NCI-H510A (cell line): ENCODE results near the gene CSNK1G1.
A peak's percentile ranks its signal among the peaks of the same experiment; 100 is the strongest.

ENCODE experiments used
- DNase-seq: peaks from one replicate; lab custom pipeline; 2025; lab: John Stamatoyannopoulos, UW

The CSNK1G1 gene

DNA sequence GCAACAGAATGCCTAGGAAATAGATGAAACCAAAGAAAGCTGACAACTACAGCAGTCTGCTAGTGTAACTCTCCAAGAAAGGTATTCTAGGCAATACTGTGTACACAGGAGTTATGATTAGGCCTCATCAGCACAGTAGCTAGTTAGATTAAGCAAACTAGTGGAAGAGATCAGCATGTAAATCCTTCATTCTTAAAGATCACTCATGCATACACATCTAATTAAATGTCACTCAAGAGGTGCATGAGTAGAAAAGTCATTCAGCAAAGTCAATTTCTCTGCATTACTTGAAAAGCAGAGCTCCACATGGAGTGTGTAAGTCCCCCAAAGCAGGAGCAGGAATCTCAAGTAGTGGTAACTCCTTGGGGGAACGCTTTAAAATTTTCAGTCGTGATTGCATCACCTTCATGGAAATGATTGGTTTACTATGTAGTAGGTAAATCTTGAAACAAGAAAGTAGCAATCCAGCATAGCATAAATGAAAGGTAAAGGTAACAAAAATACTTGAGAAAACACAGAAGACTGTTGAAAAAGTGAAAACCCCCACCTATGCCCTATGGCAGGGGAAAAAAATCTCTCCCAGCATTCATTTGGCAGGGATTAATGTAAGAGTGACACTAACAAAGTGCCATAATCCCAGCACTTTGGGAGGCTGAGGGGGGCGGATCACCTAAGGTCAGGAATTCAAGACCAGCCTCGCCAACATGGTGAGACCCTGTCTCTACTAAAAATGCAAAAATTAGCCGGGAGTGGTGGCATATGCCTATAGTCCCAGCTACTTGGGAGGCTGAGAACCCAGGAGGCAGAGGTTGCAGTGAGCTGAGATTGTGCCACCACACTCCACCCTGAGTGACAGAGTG is 163.8 kb downstream of the CSNK1G1 start:
- no peak for DNase-seq

DNA sequence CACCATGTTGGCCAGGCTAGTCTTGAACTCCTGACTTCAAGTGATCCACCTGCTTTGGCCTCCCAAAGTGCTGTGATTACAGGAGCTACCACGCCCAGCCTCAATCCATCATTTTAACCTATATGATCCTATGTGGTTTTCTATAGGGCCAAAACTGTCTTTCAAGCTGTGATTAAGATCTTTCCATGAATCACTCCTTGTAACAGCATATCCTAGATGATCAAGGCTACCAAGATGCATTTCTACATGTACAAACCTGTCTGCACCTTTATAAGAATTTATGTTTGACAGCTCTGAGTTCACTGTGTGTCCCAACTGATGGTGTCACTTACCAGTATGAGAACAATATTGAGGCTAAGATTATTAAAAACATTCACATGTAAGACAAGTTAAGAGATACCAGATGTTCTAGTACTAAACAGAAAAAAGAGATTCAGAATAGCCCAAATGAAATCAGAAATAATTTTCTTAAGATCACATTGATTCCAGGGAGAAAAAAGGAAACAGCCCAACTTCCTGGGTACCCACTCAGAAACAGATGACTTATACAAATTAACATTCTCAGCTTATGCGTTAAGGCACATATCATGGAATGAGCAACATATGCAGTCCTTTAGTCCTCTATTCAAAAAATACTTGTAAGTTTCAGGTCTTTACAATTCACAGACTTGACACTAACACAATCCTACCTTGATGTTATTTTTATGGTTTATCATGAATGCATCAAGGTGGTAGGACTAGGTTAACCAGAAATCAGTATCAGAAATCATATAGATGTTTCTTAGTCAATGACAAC is 168.4 kb downstream of the CSNK1G1 start:
- DNase-seq = no peak

DNA sequence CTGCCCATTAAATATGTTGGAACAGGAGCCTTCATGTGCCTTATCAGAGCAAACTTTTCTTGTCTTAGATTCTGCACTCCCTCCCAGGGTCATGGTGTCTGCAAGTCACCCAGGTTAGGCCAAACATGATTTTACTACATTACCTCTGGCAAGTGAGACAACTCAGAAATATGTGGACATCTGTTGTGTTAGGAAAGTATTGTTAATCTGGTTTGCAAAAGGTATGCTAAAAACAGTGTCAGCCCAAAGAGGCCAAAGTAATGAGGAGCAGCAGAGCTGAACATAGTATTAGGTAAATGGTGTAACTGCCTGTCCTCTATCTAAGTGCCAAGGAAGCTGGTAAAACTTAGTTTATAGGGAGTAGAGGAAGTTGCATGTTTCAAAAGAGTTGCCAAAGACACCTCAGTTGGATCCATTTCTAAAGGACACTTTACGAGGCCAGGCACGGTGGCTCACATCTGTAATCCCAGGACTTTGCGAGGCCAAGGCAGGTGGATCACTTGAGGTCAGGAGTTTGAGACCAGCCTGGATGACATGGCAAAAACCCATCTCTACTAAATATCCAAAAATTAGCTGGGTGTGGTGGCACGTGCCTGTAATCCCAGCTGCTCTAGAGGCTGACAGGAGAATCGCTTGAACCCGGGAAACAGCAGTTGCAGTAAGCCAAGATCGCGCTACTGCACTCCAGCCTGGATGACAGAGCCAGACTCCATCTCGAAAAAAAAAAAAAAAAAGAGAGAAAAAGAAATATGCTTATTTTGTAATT is 170.6 kb downstream of the CSNK1G1 start:
- DNase-seq = no peak

DNA sequence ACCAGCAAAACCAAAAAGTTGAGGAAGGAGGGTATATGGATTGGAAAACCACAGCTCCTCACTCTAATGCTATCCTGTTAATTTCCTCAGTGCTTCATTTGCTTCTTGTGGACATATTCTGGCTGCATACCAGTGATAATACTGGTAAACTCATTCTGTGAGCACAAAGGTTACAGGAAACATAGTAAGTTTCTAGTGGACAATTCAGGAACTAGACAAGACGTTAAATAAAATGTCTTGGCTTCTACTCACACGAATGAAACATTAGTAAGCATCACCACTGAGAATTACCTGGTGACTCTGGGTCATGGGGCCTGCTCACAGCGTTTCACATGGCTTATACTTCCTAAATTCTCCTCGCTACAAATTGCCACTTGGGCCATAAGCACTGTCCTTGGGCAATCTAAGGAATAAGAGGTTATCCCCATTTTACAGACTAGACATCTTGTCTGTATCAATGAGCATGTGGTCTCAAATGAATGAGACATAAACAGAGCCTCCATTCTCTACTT is 173.1 kb downstream of the CSNK1G1 start:
- DNase-seq = no peak

DNA sequence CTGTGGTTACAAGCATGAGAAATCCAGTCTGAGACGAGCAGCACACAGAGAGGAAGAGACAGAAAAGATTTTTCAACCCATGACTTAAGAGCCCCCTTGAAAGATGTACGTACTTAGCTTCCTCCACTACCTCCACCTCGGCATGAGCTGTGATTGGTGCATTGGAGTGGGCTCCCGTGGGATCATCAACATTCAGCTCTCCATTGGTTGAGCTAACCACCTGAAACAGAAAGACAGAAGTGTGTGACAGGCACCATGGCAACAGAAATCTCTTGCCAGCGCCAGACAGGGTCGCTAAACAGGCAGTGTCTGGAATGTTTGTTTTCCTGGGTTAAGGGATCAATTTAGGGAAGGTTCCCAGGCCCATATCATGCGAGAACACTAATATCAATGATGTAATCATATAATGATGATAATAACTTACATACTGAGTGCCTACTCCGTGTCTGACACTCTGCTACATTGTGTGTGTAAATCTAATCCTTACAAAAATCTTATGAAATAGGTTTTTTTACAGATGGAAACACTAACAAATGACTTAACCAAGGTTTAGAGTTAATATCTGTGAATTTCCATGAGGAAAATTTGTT is 175.6 kb downstream of the CSNK1G1 start:
- DNase-seq = no peak

DNA sequence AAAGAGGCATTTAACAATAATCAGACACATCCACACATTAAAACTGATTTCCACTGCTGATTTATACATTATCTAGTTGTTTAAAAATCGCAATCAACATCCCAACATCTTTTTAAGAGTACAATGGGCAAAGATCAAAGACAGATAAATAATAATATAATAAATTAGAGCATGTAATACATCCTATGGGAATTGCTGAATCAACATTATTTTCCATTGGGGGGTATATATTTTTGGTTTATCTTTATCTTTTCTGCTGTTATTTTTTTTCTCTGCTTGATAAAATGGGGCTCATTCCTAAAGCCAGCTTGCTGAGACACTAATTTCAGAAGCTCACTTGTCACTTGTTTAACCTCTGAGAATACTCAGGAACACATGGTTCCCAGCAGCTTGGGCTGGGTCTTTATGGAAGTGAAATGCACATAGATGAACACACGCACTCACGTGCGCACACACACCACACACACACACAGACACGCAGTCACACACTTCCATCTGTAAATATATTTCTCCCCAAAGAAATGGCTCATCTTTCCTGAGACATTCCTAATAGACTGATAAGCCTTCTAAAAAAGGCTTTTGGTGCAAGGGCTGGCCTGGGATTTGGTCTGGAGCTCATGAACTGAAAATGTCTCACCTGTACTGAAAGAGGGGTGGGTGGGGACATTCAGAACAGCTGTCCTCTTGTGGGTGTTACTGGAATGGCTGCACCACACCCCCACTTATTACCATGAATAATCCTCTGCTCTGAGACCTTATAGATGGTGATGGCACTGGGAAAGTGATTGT is 189.7 kb downstream of the CSNK1G1 start:
- DNase-seq = no peak

DNA sequence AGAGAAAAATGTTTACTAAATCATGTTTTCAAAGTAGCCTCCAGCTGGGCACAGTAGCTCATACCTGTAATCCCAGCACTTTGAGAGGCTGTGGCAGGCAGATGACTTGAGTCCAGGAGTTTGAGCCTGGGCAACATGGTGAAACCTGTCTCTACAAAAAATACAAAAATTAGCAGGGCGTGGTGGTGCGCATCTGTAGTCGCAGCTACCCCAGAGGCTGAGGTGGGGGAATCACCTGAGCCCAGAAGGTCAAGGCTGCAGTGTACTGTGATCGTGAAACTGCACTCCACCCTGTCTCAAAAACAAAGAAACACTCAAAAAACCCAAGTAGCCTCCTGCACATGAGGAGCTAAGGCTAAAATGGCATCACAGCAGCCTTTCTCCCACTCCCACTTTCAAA is 191.5 kb downstream of the CSNK1G1 start:
- DNase-seq = no peak

DNA sequence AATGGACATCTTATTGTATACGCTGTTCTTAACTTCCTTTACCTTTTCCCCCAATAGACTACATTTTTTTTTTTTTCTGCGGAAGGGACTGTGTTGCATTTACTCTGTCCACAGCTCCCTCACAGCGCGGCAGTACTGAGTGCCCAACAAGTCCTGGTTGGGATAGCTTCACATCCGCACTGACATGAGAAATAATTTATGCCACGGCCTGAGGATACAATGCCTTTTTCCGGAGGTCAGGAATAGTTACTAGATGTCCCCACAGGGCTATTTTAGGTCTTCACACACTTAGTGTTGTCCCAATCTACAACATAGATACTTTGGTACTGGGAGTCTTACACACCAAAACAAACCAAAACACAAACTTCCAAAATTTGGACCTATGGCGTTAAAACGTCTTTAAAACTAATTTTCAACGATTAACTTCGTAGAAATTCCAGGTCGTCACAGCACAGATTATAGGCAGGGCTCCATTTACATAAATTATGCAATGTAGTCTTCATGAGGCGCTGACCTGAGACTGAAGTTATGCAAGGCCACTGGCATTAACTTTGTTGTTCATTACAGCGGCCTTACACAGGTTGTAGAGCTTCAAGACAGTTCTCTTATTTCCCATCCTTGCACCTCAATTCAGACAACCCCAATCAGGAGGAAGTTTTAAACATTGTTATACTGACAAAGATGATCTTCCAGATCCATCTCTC is 192.2 kb downstream of the CSNK1G1 start:
- DNase-seq = no peak

DNA sequence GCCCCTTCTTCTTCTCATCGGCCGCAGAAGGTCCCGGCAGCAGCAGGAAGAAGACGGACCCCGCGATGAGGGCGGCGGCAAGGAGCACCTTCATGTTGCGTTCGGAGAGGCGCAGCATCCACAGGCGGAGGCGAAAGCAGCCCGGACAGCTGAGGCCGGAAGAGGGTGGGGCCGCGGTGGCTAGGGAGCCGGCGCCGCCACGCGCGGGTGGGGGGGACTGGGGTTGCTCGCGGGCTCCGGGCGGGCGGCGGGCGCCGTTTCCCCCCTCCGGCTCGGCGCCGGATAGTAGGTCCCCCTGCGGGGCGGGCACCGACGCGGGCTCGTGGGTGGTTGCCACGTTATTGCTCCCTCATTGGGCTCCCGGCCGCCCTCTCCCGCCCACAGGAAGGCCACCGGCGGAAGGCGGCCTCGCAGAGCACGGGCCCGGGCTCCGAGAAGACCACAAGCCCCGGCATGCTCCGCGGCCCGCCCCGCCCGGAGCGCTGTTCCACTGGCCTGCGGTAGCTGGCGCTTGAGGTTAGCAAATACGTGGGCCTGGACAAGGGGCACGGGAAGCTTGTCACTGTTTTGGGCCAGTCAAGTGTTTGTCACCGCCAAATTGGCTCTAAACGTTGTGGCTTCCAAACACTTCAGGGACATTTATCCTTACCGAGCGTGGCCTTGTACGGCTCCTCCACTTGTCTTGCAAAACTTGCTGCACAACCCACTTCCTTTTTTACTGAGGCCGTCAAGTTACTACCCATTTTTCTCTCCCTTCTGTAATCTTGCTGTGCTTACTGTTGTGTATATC is 192.9 kb downstream of the CSNK1G1 start, which contains the start of gene PPIB:
PPIB (minus strand) TSS at position 154 of the 790 bp plus-strand sequence; CDS start at position 118, 36 bp downstream.
- peak; percentile 86 for DNase-seq

DNA sequence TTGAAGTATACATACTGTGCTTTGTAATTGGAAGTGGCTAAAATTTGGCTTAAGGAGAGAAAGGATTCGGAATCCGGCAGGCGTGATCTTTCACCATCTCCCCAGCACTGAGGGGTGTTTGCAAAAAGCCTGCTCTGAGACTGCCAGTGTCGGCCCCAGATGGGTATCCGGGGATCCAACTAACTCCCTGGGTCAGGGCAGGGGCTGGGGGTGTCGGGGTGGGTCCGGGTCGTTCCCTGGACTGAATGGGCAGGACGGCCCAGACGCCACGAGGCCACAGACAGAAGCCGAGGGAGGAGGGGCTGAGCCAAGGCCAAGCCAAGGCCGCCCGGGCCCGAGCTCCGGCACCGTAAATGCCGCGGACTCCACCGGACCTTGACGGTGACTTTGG is 193.5 kb downstream of the CSNK1G1 start:
- no peak for DNase-seq

DNA sequence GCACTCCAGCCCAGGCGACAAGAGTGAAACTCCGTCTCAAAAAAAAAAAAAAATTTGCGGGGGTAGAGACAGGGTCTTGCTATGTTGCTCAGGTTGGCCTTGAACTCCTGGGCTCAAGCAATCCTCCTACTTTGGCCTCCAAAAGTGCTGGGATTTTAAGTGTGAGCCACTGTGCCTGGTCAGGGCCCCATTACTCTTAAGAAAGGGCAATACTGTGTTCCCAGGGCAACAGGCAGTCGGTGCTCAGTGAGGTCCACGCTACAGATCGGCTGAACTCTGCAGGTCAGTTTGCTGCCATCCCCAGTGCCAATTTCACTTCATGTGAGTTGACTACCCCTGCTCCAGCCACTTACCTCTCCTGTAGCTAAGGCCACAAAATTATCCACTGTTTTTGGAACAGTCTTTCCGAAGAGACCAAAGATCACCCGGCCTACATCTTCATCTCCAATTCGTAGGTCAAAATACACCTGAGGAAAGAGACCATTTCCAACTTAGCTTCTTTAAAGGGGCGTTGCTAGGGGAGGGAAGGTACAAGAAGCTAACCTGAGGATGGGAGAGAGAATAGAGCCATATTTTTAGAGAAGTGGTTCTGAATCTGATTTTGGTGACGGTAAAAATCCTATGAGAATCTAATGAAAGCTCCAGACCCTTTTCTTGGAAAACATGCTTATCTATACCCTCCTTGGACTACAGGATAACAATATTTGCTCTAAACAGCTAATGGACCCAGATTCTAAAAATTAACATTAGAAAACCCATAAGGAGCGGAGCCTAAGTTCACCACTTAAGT is 194.1 kb downstream of the CSNK1G1 start:
- DNase-seq = no peak

DNA sequence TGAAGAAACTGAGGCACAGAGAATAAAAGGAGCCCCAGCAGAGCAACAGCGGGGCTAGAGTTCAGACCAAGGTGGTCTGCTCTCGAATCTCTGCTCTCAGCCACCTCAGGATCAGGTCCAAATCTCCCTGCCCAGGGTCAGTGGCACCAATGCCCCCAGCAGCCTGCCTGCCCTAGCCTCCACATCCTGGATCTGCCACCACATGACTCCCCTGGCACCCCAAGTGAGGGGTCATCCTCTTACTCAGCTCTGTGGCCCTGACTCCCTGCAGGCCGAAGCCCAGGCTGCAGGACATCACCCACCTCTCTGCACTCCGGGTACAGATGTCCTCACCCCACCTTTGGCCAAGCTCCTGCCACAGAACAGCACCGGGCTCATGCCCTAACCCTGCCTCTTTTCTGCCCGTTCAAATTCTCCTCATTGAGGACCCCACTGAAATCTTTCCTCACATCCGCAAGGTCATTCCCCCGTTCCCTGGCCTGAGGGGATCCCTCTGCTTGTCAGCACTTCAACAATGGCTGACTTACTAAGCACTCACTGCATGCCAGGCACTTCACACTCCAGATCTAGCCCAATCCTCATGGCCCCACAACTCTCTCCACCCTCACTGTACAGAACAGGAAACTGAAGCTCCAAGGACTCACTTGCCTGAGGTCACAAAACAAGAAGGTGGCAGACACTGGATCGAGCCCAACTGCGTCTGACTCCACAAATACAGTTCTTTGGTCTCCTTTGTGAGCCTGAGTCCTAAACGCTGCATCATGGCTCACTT is 197.4 kb downstream of the CSNK1G1 start:
- DNase-seq = no peak

DNA sequence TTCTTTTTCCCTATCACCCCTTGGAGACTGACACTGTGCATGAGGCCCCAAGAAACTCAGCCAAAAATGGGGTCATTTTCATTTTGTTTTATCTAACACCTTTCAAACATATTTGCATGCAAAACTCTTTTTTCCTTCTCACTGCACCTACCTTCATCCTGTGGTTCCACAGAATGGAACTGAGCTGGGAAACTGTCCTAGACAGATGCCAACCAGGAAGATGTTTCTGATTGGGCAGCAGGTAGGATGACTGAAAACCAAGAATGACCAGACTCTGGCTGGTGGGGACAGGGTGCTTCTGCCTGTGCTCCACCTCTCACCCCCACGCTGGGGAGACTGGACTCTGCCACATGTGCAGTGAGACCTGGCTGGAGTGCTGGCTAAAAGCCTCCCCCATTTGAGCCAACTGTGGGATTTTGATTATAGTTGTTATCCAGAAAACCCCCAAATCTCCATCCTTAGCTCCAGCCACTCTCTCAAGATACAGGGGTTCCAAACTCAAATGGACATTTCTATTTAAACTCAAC is 198.3 kb downstream of the CSNK1G1 start:
- no peak for DNase-seq

DNA sequence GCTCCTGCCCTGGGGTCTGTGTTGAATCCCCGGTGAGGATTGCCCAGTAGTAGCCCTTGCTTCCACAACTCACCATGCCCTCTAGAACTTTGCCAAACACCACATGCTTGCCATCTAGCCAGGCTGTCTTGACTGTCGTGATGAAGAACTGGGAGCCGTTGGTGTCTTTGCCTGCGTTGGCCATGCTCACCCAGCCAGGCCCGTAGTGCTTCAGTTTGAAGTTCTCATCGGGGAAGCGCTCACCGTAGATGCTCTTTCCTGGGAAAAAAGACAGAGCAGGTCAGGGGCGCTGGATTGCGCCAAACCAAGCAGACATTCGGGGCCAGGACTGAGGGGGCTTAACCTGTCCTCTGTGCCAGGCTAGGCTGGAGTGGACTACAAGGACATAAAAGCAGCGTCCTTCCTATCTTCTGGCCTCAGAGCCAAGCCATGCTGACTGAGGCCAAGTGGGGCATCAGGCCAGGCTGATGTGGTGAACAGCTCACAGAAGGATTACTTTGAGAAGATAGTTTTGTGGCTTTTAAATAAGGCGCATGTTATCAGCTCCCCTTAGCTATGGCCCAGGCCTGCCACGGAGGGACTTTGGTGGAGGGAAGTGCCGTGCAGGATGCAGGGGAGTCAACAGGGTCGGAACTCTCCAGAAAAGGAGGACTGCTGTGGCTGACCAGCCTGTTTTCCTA is 199.2 kb downstream of the CSNK1G1 start:
- no peak for DNase-seq

DNA sequence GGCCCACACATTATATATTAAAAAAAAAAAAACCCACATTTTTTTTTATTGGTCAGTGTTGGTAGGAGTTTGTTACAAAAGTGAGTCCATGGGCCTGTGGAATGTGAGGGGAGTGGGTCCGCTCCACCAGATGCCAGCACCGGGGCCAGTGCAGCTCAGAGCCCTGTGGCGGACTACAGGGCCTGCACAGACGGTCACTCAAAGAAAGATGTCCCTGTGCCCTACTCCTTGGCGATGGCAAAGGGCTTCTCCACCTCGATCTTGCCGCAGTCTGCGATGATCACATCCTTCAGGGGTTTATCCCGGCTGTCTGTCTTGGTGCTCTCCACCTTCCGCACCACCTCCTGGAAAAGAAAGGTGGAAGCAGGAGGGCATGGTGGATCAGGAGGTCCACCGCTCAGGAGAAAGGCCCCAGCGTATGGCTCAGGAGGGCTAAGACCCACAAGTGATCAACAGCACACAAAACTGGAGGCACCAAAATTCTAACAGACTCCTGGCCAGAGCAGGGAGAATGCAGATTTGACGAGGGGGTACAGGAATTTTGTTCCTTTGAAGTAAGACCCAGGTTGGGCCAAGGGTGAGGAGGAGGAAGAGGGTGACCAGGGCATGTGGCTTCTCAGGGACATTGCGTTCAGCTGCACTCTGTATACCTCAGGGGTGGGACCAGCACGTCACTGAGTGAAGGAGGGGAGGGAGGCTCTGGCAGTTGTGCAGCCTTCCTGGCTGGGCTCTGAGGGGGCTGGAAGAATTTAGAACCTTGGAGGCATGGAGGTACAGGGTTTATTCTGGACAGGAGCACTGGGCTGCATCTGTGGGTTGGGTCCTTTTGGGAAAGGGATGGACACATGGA is 199.9 kb downstream of the CSNK1G1 start:
- DNase-seq = no peak
